Fibroblast of skin of back (primary cell): ENCODE measurements around the gene GTF2I.
A peak's percentile ranks its signal among the peaks of the same experiment; 100 is the strongest.
"Not testable (repeated sequence)": the region's sequence is repeated elsewhere in the genome, so short reads cannot be mapped to it uniquely, and the experiment has no call there.

Source experiments
- DNase-seq: peaks from one replicate; pipeline ENCODE4 v3.0.0-alpha.2; 2013

Gene GTF2I

GRCh38 chr7:74781746-74782145, 124.2 kb downstream of the GTF2I start:
- DNase-seq: not testable (repeated sequence)

GRCh38 chr7:74783595-74783994, 126.1 kb downstream of the GTF2I start:
- not testable (repeated sequence) for DNase-seq

DNA sequence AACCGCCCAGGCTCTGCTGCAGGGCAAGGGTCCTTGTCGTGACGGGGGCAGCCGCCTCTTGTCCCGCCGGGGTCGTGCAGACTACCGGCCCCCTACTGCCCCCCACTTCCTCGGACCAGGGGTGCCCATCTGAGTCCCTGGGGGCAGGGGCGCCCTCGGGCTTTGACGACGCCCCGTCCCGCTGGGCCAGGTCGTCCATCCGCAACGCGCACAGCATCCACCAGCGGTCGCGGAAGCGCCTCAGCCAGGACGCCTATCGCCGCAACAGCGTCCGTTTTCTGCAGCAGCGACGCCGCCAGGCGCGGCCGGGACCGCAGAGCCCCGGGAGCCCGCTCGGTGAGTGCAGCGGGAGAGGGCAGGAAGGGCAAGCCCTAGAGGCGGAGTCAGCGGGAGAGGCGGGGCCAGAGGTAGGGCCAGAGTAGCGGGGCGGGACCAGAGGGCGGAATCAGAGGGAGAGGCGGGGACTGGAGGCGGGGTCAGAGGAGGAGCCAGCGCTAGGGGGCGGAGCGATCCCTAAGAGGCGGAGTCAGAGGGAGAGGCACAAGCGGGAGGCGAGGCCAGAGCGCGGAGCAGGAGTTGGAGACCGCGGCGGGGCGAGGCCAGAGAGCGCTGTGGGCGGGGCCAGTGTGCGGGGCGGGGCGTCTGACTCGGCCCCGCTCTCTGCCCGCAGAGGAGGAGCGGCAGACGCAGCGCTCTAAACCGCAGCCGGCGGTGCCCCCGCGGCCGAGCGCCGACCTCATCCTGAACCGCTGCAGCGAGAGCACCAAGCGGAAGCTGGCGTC, 131.0 kb downstream of the GTF2I start:
- peak; percentile 71 for DNase-seq

DNA sequence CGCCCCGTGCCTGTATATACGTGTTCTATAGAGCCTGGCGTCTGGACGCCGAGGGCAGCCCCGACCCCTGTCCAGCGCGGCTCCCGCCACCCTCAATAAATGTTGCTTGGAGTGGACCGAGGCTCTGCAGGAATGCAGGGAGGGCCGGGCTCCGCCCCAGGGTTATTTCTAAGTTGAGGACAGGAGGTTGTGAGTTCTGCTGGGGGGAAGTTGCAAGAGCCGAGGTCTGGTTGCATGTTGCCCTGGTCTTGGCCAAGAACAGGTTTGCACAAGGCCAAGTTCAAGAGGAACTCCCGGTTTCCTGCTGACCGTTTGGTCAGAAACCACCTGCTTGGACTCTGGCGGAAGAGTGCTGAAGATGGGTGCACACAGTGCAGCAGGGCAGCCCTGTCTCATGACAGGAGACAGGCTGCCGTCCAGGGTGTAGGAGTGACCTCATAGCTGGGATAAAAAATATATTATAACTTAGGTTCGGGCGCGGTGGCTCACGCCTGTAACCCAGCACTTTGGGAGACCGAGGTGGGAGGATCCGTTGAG, 131.8 kb downstream of the GTF2I start:
- not testable (repeated sequence) for DNase-seq

GRCh38 chr7:74797848-74798622, 140.5 kb downstream of the GTF2I start:
- not testable (repeated sequence) for DNase-seq

- not testable (repeated sequence) for DNase-seq
Observed at GRCh38 chr7:74798644-74799043, 141.1 kb downstream of the GTF2I start.
